ENCODE results near the gene LPIN1. TPM values are rescaled to one million over a fixed set of nuclear protein-coding genes. Genes with fewer than 3 reads are reported as not detected.
A peak's percentile ranks its signal among the peaks of the same experiment; 100 is the strongest.

LPIN1 gene
- total RNA-seq, 1 donor from 2014 or later = 18.3 TPM

GRCh38 chr2:11749646-11750349 lies 3.4 kb downstream of the LPIN1 start:
- peaks cover 37% of the 10 kb centered on the region for H3K4me1 Mint-ChIP-seq (ENCODE audit: low read depth)
- peak overlapping the region; percentile 31 for H3K27ac Mint-ChIP-seq
- TF ChIP-seq CTCF (IDR thresholded peaks at IDR 0.05; ENCODE audit: unreplicated experiment) = no peak
- H3K27me3 Mint-ChIP-seq = peaks cover 19% of the 10 kb centered on the region
- no peak overlapping the region for H3K4me3 Mint-ChIP-seq (ENCODE audit: low read depth)
- DNase-seq (ENCODE audit: low spot score, unreplicated experiment) = no peak
- no peaks in the 10 kb centered on the region for H3K36me3 Mint-ChIP-seq (ENCODE audit: insufficient read depth)
- no peaks in the 10 kb centered on the region for H3K9me3 Mint-ChIP-seq (ENCODE audit: low read depth)

GRCh38 chr2:11750422-11750821 lies 4.0 kb downstream of the LPIN1 start:
- peaks cover 33% of the 10 kb centered on the region for H3K4me1 Mint-ChIP-seq (ENCODE audit: low read depth)
- no peak overlapping the region for H3K4me3 Mint-ChIP-seq (ENCODE audit: low read depth)

GRCh38 chr2:11750917-11751316 lies 4.5 kb downstream of the LPIN1 start:
- H3K27me3 Mint-ChIP-seq = peaks cover 21% of the 10 kb centered on the region
- H3K4me3 Mint-ChIP-seq (ENCODE audit: low read depth) = no peak overlapping the region
- no peak overlapping the region for H3K27ac Mint-ChIP-seq
- H3K9me3 Mint-ChIP-seq (ENCODE audit: low read depth) = no peaks in the 10 kb centered on the region
- no peak for DNase-seq (ENCODE audit: low spot score, unreplicated experiment)
- H3K4me1 Mint-ChIP-seq (ENCODE audit: low read depth) = peaks cover 33% of the 10 kb centered on the region
- H3K36me3 Mint-ChIP-seq (ENCODE audit: insufficient read depth) = no peaks in the 10 kb centered on the region
- no peak for TF ChIP-seq CTCF (IDR thresholded peaks at IDR 0.05; ENCODE audit: unreplicated experiment)

More at GRCh38 chr2:11750422-11750821, 4.0 kb downstream of the LPIN1 start:
- DNase-seq (ENCODE audit: low spot score, unreplicated experiment) = no peak
- Mint-ChIP-seq H3K9me3 (ENCODE audit: low read depth) (no peaks in the 10 kb centered on the region), H3K27me3 (peaks cover 20% of the 10 kb centered on the region), H3K27ac (peak overlapping the region; percentile 31), H3K36me3 (ENCODE audit: insufficient read depth) (no peaks in the 10 kb centered on the region)
- TF ChIP-seq CTCF (IDR thresholded peaks at IDR 0.05; ENCODE audit: unreplicated experiment) = no peak

GRCh38 chr2:11752906-11753305 lies 6.5 kb downstream of the LPIN1 start:
- peaks cover 18% of the 10 kb centered on the region for H3K27me3 Mint-ChIP-seq

GRCh38 chr2:11753452-11753885 lies 7.0 kb downstream of the LPIN1 start:
- DNase-seq (ENCODE audit: low spot score, unreplicated experiment) = no peak
- Mint-ChIP-seq H3K36me3 (ENCODE audit: insufficient read depth) (peaks cover 3% of the 10 kb centered on the region), H3K4me3 (ENCODE audit: low read depth) (no peak overlapping the region), H3K4me1 (ENCODE audit: low read depth) (peaks cover 19% of the 10 kb centered on the region), H3K27me3 (peaks cover 14% of the 10 kb centered on the region), H3K27ac (no peak overlapping the region), H3K9me3 (ENCODE audit: low read depth) (no peaks in the 10 kb centered on the region)
- no peak for TF ChIP-seq CTCF (IDR thresholded peaks at IDR 0.05; ENCODE audit: unreplicated experiment)

More at GRCh38 chr2:11752906-11753305, 6.5 kb downstream of the LPIN1 start:
- no peaks in the 10 kb centered on the region for H3K36me3 Mint-ChIP-seq (ENCODE audit: insufficient read depth)
- no peak overlapping the region for H3K4me3 Mint-ChIP-seq (ENCODE audit: low read depth)
- peaks cover 23% of the 10 kb centered on the region for H3K4me1 Mint-ChIP-seq (ENCODE audit: low read depth)
- no peaks in the 10 kb centered on the region for H3K9me3 Mint-ChIP-seq (ENCODE audit: low read depth)
- DNase-seq (ENCODE audit: low spot score, unreplicated experiment) = no peak
- no peak overlapping the region for H3K27ac Mint-ChIP-seq
- TF ChIP-seq CTCF (IDR thresholded peaks at IDR 0.05; ENCODE audit: unreplicated experiment) = no peak

Measured in progenitor cell of endocrine pancreas (in vitro differentiated cells).